ENCODE data around the gene CARD10. TPM values are rescaled to one million over a fixed set of nuclear protein-coding genes. Genes with fewer than 3 reads are reported as not detected.
"Not testable (repeated sequence)": the region's sequence is repeated elsewhere in the genome, so short reads cannot be mapped to it uniquely, and the experiment has no call there.

CARD10 gene
- total RNA-seq, 1 donor = 0.54 TPM

GRCh38 chr22:37557321-37558001 lies 38.2 kb upstream of the CARD10 start:
- no peak for DNase-seq (ENCODE audit: low read depth in 2 of 3, low spot score in 2 of 3)

- no peak for DNase-seq (ENCODE audit: low read depth in 2 of 3, low spot score in 2 of 3)
Observed at GRCh38 chr22:37556710-37557109, 37.5 kb upstream of the CARD10 start.

DNA sequence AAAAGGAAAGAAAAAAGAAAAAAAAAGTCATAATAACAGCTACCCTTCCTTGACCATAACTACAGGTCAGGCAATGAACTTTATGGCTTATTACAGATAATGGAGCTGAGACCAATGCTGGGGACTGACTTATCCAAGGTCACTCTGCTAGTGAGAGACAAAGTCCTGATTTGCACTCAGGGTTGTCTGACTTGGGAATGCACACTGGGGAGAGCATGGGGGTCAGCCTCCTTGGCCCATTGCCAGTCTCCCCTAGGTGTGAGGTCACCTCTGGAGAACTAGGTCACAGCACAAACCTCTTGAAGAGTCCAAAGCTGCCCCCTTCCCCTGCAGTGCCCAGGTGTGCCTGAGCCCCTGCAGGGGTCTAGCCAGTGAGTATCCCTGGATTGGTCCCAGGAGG lies 35.8 kb upstream of the CARD10 start:
- no peak for DNase-seq (ENCODE audit: low read depth in 2 of 3, low spot score in 2 of 3)

- DNase-seq (ENCODE audit: low read depth in 2 of 3, low spot score in 2 of 3) = no peak
Observed at GRCh38 chr22:37553725-37554124, 34.5 kb upstream of the CARD10 start.

DNA sequence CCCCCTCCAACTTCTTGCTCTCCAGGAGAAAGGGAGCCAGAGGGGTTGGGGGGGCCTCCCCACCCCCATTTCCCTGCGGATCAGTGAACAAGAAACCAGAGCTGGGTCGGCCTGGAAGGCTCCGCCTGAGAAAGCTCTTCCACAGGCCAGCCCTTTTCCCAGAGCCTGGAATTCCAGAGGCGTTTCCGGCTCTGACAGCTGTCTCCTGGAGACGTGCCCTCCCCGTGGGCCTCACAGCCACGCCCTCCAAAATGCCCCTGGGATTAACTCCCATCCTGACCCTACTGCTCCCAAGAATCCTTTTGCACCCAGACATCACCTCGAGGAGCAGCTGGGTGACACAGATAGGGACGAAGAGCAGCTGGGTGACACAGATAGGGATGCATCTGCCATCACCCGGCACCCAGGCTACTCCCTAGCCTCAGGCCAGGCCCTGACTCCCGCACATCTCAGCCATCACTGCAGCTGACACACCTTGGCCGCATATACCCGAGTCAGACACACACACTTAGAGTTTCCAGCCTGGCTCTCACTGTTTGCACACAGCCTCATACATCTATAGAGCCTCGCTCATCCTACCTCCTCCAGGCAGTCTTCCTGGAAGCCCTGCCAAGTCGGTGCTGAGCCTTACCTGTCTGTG lies 33.4 kb upstream of the CARD10 start:
- DNase-seq (ENCODE audit: low read depth in 2 of 3, low spot score in 2 of 3) = no peak

- no peak for DNase-seq (ENCODE audit: low read depth in 2 of 3, low spot score in 2 of 3)
Observed at GRCh38 chr22:37551981-37552380, 32.8 kb upstream of the CARD10 start.

DNA sequence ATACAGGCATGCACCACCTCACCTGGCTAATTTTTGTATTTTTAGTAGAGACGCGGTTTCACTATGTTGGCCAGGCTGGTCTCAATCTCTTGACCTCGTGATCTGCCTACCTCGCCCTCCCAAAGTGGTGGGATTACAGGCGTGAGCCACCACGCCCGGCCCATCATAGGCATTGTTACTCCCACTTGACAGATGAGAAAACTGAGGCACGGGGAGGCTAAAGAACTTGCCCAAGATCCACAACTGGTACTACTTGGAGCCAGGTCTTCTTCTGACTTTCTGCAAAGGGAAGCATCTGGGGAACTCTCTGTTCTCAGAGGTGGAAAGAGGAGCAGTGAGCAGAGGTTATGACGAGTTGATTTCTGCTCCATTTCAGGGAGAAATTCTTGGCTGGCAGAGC lies 31.7 kb upstream of the CARD10 start:
- DNase-seq (ENCODE audit: low read depth in 2 of 3, low spot score in 2 of 3) = not testable (repeated sequence)

- no peak for DNase-seq (ENCODE audit: low read depth in 2 of 3, low spot score in 2 of 3)
Observed at GRCh38 chr22:37549704-37550059, 30.5 kb upstream of the CARD10 start.

- no peak for DNase-seq (ENCODE audit: low read depth in 2 of 3, low spot score in 2 of 3)
Observed at GRCh38 chr22:37547251-37547741, 28.1 kb upstream of the CARD10 start.

- no peak for DNase-seq (ENCODE audit: low read depth in 2 of 3, low spot score in 2 of 3)
Observed at GRCh38 chr22:37546437-37547250, 27.4 kb upstream of the CARD10 start.

- no peak for DNase-seq (ENCODE audit: low read depth in 2 of 3, low spot score in 2 of 3)
Observed at GRCh38 chr22:37545703-37546436, 26.7 kb upstream of the CARD10 start.

GRCh38 chr22:37544955-37545702 lies 25.9 kb upstream of the CARD10 start:
- peak in 2 of 3 donors; percentile 58 to 71 for DNase-seq (ENCODE audit: low read depth in 2 of 3, low spot score in 2 of 3)

- no peak for DNase-seq (ENCODE audit: low read depth in 2 of 3, low spot score in 2 of 3)
Observed at GRCh38 chr22:37542959-37543358, 23.7 kb upstream of the CARD10 start.

DNA sequence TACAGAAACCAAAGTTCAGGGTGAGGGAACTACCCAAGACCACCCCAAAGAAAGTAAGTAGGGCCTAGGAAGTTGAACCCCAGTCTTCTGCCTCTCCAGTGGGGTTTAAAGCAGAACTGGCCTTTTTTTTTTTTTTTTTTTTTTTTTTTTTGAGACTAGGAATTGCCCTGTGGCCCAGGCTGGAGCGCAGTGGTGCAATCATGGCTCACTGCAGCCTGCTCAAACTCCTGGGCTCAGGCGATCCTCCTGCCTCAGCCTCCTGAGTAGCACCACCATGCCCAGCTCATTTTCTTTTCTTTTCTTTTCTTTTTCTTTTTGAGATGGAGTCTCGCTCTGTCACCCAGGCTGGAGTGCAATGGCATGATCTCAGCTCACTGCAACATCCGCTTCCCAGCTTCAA lies 23.2 kb upstream of the CARD10 start:
- not testable (repeated sequence) for DNase-seq (ENCODE audit: low read depth in 2 of 3, low spot score in 2 of 3)

- DNase-seq (ENCODE audit: low read depth in 2 of 3, low spot score in 2 of 3) = not testable (repeated sequence)
Observed at GRCh38 chr22:37539790-37540189, 20.6 kb upstream of the CARD10 start.

GRCh38 chr22:37538590-37539357 lies 19.6 kb upstream of the CARD10 start:
- peak; percentile 62 to 96 (median 92) for DNase-seq (ENCODE audit: low read depth in 2 of 3, low spot score in 2 of 3)

DNA sequence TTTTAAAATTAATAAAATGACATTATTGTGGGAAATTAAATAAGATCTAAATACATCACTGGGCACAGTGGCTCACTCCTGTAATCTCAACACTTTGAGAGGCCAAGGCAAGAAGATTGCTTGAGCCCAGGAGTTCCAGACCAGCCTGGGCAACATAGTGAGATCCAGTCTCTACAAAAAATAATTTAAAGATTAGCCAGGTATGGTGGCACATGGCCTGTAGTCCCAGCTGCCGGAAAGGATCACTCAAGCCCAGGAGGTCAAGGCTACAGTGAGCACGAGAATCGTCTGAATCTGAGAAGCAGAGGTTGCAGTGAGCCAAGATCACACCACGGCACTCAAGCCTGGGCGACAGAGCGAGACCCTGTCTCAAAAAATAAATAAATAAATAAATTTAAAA lies 15.9 kb upstream of the CARD10 start:
- no peak for DNase-seq (ENCODE audit: low read depth in 2 of 3, low spot score in 2 of 3)

- no peak for DNase-seq (ENCODE audit: low read depth in 2 of 3, low spot score in 2 of 3)
Observed at GRCh38 chr22:37534445-37534844, 15.2 kb upstream of the CARD10 start.

DNA sequence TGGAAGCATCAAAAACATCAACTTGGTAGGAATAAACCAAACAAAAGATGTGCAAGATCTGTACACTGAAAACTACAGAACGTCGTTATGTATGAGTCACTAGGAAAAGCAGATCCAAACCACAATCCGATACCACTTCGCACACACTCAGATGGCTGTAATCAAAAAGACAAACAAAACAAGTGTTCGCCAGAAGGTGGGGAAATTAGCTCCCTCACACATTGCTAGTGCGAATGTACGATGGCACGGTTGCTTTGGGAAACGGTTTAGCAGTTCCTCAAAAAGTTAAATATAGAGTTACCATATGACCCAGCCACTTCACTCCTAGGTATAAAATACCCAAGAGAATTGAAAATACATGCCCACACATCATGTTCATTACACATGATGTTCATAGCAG lies 14.8 kb upstream of the CARD10 start:
- peak in 2 of 3 donors; percentile 88 to 94 for DNase-seq (ENCODE audit: low read depth in 2 of 3, low spot score in 2 of 3)
